Suprapubic skin (tissue), 4 donors: ENCODE measurements around the gene XPOT. TPM values are rescaled to one million over a fixed set of nuclear protein-coding genes. Genes with fewer than 3 reads are reported as not detected.

Experiments
- DNase-seq, 2 donors: peaks; one replicate each; pipeline ENCODE4 v3.0.0-alpha.2; 2019; ENCODE audit warnings: low spot score in 2 of 2
- H3K27ac ChIP-seq: fragments of 200-600 bp; sonication (generic); one replicate; pipeline ENCODE4 v1.5.1; 2019
- H3K27me3 ChIP-seq: fragments of 200-600 bp; sonication (generic); one replicate; pipeline ENCODE4 v1.5.1; 2019
- H3K36me3 ChIP-seq: fragments of 200-600 bp; sonication (generic); one replicate; pipeline ENCODE4 v1.5.1; 2019
- H3K4me1 ChIP-seq: fragments of 200-600 bp; sonication (generic); one replicate; pipeline ENCODE4 v1.5.1; 2019
- H3K4me3 ChIP-seq: fragments of 200-600 bp; sonication (generic); one replicate; pipeline ENCODE4 v1.5.1; 2019; ENCODE audit warnings: mild to moderate bottlenecking
- H3K9me3 ChIP-seq: fragments of 200-600 bp; sonication (generic); one replicate; pipeline ENCODE4 v1.5.1; 2019
- EP300 ChIP-seq: sonication (generic); formaldehyde crosslinking; IDR thresholded peaks from one replicate; pipeline ENCODE4 v1.6.1; 2017; ENCODE audit warnings: antibody characterized with exemption
- POLR2A ChIP-seq, 2 donors: fragments of 450-650 bp; IDR thresholded peaks; one replicate each; pipeline ENCODE4 v1.6.1; 2017; ENCODE audit warnings: antibody characterized with exemption in 2 of 2, mild to moderate bottlenecking in 2 of 2, moderate library complexity in 2 of 2
- POLR2AphosphoS5 ChIP-seq, 3 donors: sonication (generic); formaldehyde crosslinking; IDR thresholded peaks; one replicate each; pipeline ENCODE4 v1.6.1; 2017; ENCODE audit warnings: antibody characterized with exemption in 3 of 3
- WGBS: methylation state at CpG from one replicate; pipeline ENCODE4 v1.1.5; 2018; 5-methylcytosine and 5-hydroxymethylcytosine counted together
- total RNA-seq, 4 donors: library from RNA; depleted of rRNA; stranded (reverse); fragments of >200 nt; gene quantifications; one replicate each; pipeline ENCODE4 v1.1.0, GENCODE V29; 2016
- TF ChIP-seq, protein P1 (sequence below), 2 donors: fragments of 200-600 bp in 1 of 2; fragments of 450-650 bp in 1 of 2; sonication (generic) in 1 of 2; IDR thresholded peaks; one replicate each; pipeline ENCODE4 v1.5.1; 2016 to 2019; ENCODE audit warnings: antibody characterized with exemption in 2 of 2, mild to moderate bottlenecking in 1 of 2, moderate library complexity in 1 of 2

XPOT gene
- total RNA-seq, 4 donors from 2014 or later: 33.0 to 68.9 (median 41.2) TPM

DNA sequence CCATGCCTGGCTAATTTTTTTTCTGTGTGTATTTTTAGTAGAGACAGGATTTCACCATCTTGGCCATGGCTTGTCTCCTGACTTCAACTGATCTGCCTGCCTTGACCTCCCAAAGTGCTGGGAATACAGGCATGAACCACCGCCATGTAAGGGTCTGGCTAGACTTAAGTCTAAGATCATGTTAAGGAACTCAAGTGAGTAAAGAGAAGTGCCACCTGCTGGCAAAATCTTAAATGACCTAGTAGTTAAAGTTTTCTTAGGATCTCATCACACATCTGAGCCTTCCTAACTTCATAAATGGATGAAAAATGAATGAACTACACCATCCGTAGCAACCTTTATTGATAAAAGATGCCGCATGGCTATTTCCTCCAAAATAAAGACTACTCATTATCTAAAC is 12.0 kb upstream of the XPOT start:
- TF ChIP-seq EP300: no peak
- TF ChIP-seq, protein P1, sequence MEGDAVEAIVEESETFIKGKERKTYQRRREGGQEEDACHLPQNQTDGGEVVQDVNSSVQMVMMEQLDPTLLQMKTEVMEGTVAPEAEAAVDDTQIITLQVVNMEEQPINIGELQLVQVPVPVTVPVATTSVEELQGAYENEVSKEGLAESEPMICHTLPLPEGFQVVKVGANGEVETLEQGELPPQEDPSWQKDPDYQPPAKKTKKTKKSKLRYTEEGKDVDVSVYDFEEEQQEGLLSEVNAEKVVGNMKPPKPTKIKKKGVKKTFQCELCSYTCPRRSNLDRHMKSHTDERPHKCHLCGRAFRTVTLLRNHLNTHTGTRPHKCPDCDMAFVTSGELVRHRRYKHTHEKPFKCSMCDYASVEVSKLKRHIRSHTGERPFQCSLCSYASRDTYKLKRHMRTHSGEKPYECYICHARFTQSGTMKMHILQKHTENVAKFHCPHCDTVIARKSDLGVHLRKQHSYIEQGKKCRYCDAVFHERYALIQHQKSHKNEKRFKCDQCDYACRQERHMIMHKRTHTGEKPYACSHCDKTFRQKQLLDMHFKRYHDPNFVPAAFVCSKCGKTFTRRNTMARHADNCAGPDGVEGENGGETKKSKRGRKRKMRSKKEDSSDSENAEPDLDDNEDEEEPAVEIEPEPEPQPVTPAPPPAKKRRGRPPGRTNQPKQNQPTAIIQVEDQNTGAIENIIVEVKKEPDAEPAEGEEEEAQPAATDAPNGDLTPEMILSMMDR (IDR thresholded peaks at IDR 0.05): no peak
- TF ChIP-seq POLR2A (IDR thresholded peaks at IDR 0.05): no peak
- TF ChIP-seq POLR2AphosphoS5 (IDR thresholded peaks at IDR 0.05): no peak
- WGBS: 71% methylated on average over 3 of the region's 3 CpGs
- peaks cover 15% of the 10 kb centered on the region for H3K4me1 ChIP-seq
- peaks cover 10% of the 10 kb centered on the region for H3K27me3 ChIP-seq
- DNase-seq: no peak
- H3K4me3 ChIP-seq: no peak overlapping the region
- H3K9me3 ChIP-seq: no peaks in the 10 kb centered on the region
- H3K36me3 ChIP-seq: no peaks in the 10 kb centered on the region
- H3K27ac ChIP-seq: no peak overlapping the region

DNA sequence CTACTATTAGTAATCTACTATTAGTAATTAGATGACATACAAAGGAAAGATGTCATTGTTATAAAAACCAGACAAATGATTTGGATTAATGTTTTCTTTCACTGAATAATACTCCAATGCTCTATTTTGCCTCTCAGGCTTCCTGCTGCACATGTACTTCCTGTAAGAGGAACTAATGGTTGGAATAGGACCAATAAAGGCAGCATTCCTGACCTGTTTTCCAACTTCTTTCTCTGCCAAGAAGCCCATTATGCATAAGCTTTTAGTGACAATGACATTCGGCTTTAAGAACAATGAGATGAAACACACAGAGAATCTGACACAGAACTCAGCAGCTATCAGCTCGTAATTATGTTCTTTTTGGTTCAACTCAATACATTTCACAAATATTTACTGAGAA is 8.5 kb upstream of the XPOT start:
- Histone ChIP-seq H3K27me3 (peaks cover under 1% of the 10 kb centered on the region), H3K9me3 (no peaks in the 10 kb centered on the region), H3K4me1 (peaks cover 12% of the 10 kb centered on the region), H3K4me3 (no peak overlapping the region), H3K36me3 (no peaks in the 10 kb centered on the region), H3K27ac (no peak overlapping the region)
- no peak for TF ChIP-seq POLR2A (IDR thresholded peaks at IDR 0.05)
- TF ChIP-seq, protein P1 (IDR thresholded peaks at IDR 0.05): no peak
- TF ChIP-seq EP300: no peak
- no peak for TF ChIP-seq POLR2AphosphoS5 (IDR thresholded peaks at IDR 0.05)
- no peak for DNase-seq
- 52% methylated on average over 2 of the region's 2 CpGs for WGBS

DNA sequence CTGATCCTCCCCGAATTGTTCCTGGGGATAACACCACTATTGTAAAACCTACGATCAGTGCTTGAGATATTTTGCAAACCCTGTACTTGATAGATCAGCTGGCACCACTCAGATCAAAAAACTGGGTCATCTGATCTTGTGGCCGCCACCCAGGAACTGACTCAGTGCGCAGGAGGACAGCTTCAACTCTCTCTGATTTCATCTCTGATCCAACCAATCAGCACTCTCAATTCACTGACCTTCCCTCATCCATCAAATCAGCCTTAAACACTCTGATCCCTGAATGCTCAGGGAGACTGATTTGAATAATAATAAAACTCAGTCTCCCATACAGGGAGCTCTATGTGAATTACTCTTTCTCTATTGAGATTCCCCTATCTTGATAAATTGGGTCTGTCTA is 4.2 kb upstream of the XPOT start:
- DNase-seq: no peak
- Histone ChIP-seq H3K27me3 (no peaks in the 10 kb centered on the region), H3K4me3 (no peak overlapping the region), H3K27ac (peak overlapping the region; percentile 34), H3K36me3 (no peaks in the 10 kb centered on the region), H3K9me3 (no peaks in the 10 kb centered on the region), H3K4me1 (peaks cover 16% of the 10 kb centered on the region)
- WGBS: 45% methylated on average over 4 of the region's 4 CpGs
- TF ChIP-seq EP300 (no peak), POLR2AphosphoS5 (IDR thresholded peaks at IDR 0.05) (no peak), POLR2A (IDR thresholded peaks at IDR 0.05) (no peak)
- TF ChIP-seq, protein P1 (IDR thresholded peaks at IDR 0.05): no peak

DNA sequence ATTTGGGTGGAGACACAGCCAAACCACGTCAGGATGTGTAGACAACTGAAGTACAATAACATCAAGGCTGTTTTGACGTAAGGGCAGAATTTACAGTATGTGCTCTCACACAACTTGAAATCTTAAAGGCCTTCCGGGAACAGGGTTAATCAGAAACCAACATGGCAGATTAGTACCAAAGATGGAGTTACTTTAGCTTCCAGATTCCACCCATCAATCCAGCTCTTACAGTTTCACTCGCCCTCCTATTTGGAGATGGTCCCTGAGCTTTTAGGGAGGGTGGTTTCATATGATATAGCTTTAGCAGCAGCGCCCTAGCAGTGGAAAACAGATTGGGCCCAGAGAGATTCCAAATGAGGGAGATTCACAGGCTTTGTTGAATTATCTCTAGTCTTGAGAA is 2.0 kb upstream of the XPOT start:
- no peak overlapping the region for H3K27ac ChIP-seq
- H3K36me3 ChIP-seq: no peaks in the 10 kb centered on the region
- DNase-seq: no peak
- H3K27me3 ChIP-seq: no peaks in the 10 kb centered on the region
- H3K4me3 ChIP-seq: no peak overlapping the region
- no peak for TF ChIP-seq POLR2A (IDR thresholded peaks at IDR 0.05)
- no peak for TF ChIP-seq POLR2AphosphoS5 (IDR thresholded peaks at IDR 0.05)
- no peak for TF ChIP-seq EP300
- TF ChIP-seq, protein P1 (IDR thresholded peaks at IDR 0.05): no peak
- WGBS: 90% methylated on average over 5 of the region's 5 CpGs
- H3K4me1 ChIP-seq: peaks cover 24% of the 10 kb centered on the region
- H3K9me3 ChIP-seq: no peaks in the 10 kb centered on the region

DNA sequence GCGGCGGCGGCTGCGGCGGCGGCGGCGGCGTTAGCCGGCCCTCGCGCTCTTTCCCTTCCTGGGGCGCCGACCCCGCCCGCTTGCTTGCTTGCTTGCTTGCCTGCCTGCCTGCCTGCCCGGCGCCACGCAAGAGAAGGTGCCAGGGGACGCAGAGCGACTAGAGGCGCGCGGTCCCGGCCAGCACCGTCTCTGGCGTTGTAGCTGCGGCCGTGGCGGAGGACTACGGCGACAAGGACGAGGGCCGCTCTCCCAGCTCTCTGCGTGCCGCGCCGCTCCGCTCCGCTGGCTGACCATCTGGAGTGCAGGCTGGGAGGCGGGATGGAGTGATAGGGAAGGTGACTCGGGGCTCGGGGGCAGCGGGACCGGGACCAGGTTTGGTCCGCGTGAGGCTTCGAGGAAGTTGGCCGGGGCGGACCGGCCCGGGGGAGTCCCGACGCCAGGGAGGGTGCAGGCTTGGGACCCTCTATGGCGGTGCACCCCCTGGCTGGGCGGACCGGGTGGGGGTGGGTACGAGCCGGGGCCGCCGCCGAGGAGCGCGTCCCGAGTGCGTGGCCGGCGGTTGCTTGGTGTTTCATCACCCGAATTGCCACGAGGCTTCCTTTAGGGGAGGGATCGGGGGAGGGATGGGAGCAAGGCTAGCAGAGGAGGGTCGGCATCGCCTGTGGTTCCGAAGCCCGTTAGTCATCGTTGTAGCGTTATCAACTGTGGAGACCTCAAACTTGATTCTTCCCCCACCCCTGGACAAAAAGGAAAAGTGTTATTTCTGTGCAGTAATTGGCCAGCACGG is 471 bp downstream of the XPOT start:
- H3K36me3 ChIP-seq: no peaks in the 10 kb centered on the region
- H3K4me3 ChIP-seq: peak overlapping the region; percentile 90
- TF ChIP-seq POLR2AphosphoS5 (IDR thresholded peaks at IDR 0.05): peak in 2 of 3 donors; percentile 11 to 13
- TF ChIP-seq, protein P1 (IDR thresholded peaks at IDR 0.05): no peak
- peak in 1 of 2 donors; percentile 28 for TF ChIP-seq POLR2A (IDR thresholded peaks at IDR 0.05)
- peaks cover 23% of the 10 kb centered on the region for H3K4me1 ChIP-seq
- no peaks in the 10 kb centered on the region for H3K9me3 ChIP-seq
- no peaks in the 10 kb centered on the region for H3K27me3 ChIP-seq
- peak; percentile 85 for DNase-seq
- H3K27ac ChIP-seq: peak overlapping the region; percentile 98
- WGBS: 2% methylated on average over 29 of the region's 78 CpGs
